GM18505 (cell line): Measurements from ENCODE around the gene GNAI2.
"Not testable (repeated sequence)": the region's sequence is repeated elsewhere in the genome, so short reads cannot be mapped to it uniquely, and the experiment has no call there.

Experiments
- ATAC-seq: cut with Tn5 transposase; IDR thresholded peaks from one replicate; pipeline ENCODE4 v1.9.1; 2021; ENCODE audit not compliant: unreplicated experiment
- POLR2A ChIP-seq: IDR thresholded peaks from 4 replicates; pipeline ENCODE4 v1.6.1; 2011; ENCODE audit warnings: borderline replicate concordance; ENCODE audit not compliant: insufficient read depth, insufficient read length; ENCODE audit errors: extremely low read depth

The GNAI2 gene

DNA sequence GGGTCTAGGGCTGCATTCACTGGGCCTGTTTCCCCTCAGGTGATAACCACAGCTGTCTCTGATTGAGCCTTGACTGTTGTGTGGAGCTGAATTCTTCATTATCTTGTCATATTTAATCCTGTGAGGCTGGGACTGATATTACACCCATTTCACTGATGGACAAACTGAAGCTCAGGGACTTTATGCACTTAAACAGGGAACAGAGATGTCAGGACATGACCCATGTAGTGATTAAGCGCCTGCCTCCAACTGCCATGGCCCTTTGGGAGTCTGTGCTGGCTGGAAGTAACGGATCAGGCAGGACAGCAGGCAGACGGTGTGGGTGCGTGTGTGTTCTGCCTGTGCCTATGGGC is 7.5 kb downstream of the GNAI2 start:
- no peak for TF ChIP-seq POLR2A
- no peak for ATAC-seq

DNA sequence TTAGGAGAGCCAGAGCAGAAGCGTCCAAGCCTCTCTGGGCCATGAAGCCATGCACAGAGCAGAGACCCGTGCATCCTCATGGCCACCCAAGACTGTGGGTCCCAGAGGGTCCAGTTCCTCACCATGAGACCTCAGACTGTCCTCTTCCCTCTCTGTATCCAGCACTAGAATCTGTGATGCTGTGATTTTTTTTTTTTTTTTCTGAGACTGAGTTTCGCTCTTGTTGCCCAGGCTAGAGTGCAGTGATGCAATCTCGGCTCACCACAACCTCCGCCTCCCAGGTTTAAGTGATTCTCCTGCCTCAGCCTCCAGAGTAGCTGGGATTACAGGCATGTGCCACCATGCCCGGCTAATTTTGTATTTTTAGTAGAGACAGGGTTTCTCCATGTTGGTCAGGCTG is 8.8 kb downstream of the GNAI2 start:
- ATAC-seq: not testable (repeated sequence)

DNA sequence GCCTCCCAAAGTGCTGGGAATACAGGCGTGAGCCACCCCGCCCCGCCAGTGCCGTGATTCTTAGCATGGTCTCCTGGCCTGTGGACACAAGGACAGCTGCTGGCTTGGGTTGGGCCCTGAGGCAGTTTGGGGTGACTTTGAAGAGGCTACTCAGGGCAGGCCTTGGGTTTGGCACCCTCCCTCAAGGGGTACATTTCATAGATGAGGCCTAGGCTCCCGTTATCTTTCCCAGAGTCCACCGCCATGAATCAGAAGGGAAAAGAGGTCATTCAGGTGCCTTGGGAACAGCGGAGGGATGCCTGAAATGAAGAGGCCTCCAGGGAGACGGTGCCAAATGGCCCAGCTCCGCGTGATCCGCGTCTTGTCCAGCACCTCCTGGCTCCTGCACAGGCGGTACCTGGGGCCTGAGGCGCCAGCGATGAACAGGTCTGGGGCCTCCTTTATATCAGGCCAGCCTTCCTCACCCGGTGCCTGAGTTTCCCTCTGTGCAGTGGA is 9.3 kb downstream of the GNAI2 start:
- TF ChIP-seq POLR2A: no peak
- no peak for ATAC-seq

GRCh38 chr3:50245831-50246516 is 10.0 kb downstream of the GNAI2 start:
- peak; percentile 11 for TF ChIP-seq POLR2A
- ATAC-seq: peak; percentile 55

DNA sequence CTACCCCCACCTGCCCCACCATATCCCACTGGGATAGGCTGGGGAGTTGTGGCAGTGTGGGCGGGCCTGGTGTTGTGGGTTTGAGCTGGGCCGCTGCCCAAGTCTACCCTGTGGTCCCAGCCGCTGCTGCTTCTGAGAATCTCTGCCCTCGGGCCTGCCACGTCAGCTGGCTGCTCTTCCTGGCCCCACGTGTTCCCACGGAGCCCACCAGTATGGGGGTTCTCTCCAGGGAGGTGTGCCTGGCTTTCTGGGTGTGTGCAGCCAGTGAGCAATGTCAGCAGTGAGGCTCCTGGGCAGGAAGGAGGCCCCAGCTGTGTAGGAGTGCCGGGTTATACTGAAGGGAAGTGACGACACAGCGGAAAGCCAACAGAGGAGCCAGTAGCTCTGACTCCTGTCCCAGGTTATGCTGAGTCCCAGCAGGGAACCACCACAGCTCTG is 10.5 kb downstream of the GNAI2 start:
- TF ChIP-seq POLR2A: peak; percentile 46
- peak; percentile 34 for ATAC-seq

DNA sequence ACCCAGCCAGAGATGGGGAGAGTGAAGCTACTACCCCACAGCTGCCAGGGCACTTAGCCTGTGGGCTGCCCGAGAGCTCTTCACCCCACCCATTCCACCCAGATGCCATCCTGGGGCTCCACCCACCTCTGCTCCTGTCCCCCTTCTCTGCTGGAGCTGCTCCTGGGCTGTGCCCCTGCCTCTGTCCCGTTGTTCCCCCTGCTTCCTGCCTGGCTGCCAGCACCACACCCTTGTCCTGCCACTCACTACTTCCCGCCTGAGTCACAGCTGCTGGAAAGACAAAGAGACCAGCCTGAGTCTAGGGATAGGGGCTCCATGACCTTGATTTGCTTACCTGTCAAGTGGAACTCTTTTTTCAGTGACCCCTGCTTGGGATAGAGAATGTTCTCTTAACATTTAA is 12.4 kb downstream of the GNAI2 start:
- ATAC-seq: no peak
- TF ChIP-seq POLR2A: no peak

- no peak for ATAC-seq
- no peak for TF ChIP-seq POLR2A
These were observed 13.5 kb downstream of the GNAI2 start for GRCh38 chr3:50249457-50249856.

GRCh38 chr3:50250514-50250913 is 14.5 kb downstream of the GNAI2 start:
- ATAC-seq: no peak

GRCh38 chr3:50251220-50251619 is 15.2 kb downstream of the GNAI2 start:
- no peak for ATAC-seq
- no peak for TF ChIP-seq POLR2A

More at GRCh38 chr3:50250514-50250913, 14.5 kb downstream of the GNAI2 start:
- no peak for TF ChIP-seq POLR2A

DNA sequence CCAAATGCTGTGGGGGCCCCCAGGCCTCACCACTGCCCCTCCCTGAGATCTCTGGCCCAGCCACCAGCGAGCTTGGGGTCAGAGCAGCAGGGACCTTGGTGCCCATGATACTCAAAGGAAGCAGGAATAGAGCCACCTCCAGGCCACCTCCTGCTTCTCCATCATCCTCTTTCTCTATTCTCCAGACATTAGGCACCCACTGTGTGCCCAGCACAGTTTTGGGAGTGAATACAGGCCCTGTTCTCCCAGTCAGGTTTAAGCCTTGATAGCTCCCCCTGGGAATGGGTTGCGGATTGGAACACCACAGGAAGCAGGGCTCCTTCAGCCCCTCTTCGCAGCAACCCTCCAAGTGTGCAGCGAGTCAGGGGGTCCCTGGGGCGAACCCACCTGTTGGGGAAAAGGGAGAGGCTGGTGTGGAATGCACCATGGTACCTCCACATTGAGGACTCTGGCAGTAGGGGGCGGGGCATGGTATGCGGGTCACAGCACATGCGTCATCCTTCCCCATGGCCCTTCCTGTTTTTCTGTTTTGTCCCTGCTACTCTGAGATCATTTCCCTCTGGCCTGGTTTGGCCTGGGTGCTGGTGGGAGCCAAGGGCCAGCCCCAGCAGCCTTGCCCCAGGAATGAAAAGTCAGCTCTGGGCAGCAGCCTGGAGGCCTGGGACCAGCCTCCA is 18.7 kb downstream of the GNAI2 start:
- no peak for TF ChIP-seq POLR2A
- no peak for ATAC-seq

GRCh38 chr3:50255251-50255615 is 19.2 kb downstream of the GNAI2 start:
- TF ChIP-seq POLR2A: no peak
- ATAC-seq: no peak

DNA sequence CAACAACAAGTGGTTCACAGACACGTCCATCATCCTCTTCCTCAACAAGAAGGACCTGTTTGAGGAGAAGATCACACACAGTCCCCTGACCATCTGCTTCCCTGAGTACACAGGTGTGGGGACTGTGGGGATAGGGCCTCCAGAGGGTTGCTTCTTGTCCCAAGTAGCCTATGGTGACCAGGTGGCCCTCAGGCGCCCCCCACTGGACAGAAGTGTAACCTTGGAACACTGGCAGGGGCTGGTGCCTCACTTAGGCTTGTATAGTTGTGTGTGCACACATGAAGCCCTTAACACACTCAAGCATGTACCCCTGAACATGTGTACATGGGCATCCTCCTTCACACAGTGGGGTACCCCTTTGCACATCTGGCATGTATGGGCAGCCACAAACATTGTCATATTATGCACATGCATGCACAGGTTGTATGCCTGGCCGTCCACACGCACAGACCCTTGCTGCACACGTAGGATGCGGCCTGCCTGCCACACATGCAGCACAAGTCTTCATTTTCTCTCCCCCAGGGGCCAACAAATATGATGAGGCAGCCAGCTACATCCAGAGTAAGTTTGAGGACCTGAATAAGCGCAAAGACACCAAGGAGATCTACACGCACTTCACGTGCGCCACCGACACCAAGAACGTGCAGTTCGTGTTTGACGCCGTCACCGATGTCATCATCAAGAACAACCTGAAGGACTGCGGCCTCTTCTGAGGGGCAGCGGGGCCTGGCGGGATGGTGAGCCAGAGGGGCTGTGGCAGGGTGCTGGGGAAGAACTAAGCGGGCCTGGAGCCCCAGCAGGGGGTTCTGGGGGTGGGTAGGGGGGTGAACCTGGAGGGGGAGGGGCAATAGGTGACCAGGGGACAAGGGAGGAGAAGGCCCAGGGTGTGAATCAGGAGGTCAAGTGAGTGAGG is 21.2 kb downstream of the GNAI2 start:
- no peak for ATAC-seq
- TF ChIP-seq POLR2A: no peak

DNA sequence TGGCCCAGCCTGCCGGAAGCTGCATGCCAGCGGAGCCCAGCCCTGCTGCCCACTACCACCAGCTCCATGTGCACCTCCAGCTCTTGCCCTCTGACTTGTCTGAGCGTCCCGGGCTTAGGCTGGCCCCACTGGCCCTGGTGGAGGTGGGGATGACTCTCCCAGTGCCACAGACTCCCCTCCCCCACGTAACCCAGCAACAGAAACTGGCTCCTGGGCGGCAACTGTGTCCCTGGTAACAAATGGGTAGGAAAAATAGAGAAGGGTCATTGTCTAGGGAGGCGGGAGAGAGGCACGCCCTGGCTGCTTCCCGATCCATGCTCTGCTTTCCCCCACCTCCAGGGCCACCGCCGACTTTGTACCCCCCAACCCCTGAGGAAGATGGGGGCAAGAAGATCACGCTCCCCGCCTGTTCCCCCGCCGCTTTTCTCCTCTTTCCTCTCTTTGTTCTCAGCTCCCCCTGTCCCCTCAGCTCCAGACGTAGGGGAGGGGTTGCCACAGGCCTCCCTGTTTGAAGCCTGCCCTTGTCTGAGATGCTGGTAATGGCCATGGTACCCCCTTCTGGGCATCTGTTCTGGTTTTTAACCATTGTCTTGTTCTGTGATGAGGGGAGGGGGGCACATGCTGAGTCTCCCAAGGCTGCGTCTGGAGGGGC is 22.2 kb downstream of the GNAI2 start:
- no peak for ATAC-seq
- TF ChIP-seq POLR2A: no peak
